GM10248 (cell line): Measurements from ENCODE around the gene HSPG2.
"Not testable (repeated sequence)": the region's sequence is repeated elsewhere in the genome, so short reads cannot be mapped to it uniquely, and the experiment has no call there.

Experiments used
- CTCF ChIA-PET: fragments of 300-600 bp; sonication (Branson Sonifier 250); formaldehyde crosslinking; extraction: SDS; loops from one replicate; lab custom pipeline; 2021; ENCODE audit warnings: antibody characterized with exemption; lab: Yijun Ruan, JAX
- POLR2A ChIA-PET: fragments of 350-650 bp; sonication (Branson Sonifier 250); formaldehyde crosslinking; extraction: SDS; loops from one replicate; lab custom pipeline; 2020; ENCODE audit warnings: antibody characterized with exemption; lab: Yijun Ruan, JAX
- DNase-seq: peaks from one replicate; pipeline ENCODE4 v3.0.0; 2012; ENCODE audit errors: extremely low spot score
- CTCF ChIP-seq: IDR thresholded peaks from 2 replicates; pipeline ENCODE4 v1.5.1; 2012; ENCODE audit warnings: mild to moderate bottlenecking, low read depth; ENCODE audit errors: extremely low read depth, missing control alignments, control extremely low read depth

Gene HSPG2

GRCh38 chr1:21793104-21793503 is 144.0 kb downstream of the HSPG2 start:
- POLR2A ChIA-PET = no interaction called here
- DNase-seq = no peak
- TF ChIP-seq CTCF = no peak
- CTCF ChIA-PET = no interaction called here

GRCh38 chr1:21786640-21787039 is 150.5 kb downstream of the HSPG2 start:
- CTCF ChIA-PET = no interaction called here
- no peak for DNase-seq
- POLR2A ChIA-PET = interaction anchor here (0.9 kb wide), 1 partner anchor 58 kb away, joined by 8 read pairs; no protein-coding TSS in a partner anchor
- no peak for TF ChIP-seq CTCF

GRCh38 chr1:21785764-21786163 is 151.3 kb downstream of the HSPG2 start:
- CTCF ChIA-PET, DNase-seq: not testable (repeated sequence)
- POLR2A ChIA-PET = interaction anchor here (0.7 to 1.4 kb wide), 3 partner anchors 9 to 57 kb away, joined by 4 to 8 read pairs (median 4); no protein-coding TSS in a partner anchor

GRCh38 chr1:21783679-21784603 is 153.2 kb downstream of the HSPG2 start:
- CTCF ChIA-PET = interaction anchor here (1.0 to 3.3 kb wide), 3 partner anchors 22 to 239 kb away, joined by 3 to 18 read pairs (median 3); no protein-coding TSS in a partner anchor

GRCh38 chr1:21782868-21783678 is 154.0 kb downstream of the HSPG2 start, which contains the start of gene USP48:
Gene USP48 (minus strand): TSS chr1:21783149. CDS start chr1:21782957, 192 bp downstream.
- no peak for TF ChIP-seq CTCF
- POLR2A ChIA-PET = interaction anchor here (0.6 to 2.2 kb wide), 3 partner anchors 13 to 20 kb away, joined by 3 to 8 read pairs (median 7); no protein-coding TSS in a partner anchor
- CTCF ChIA-PET = interaction anchor here (0.7 to 3.3 kb wide), 6 partner anchors 10 to 240 kb away, joined by 3 to 18 read pairs (median 5); no protein-coding TSS in a partner anchor

More at GRCh38 chr1:21783679-21784603, 153.2 kb downstream of the HSPG2 start:
- no peak for TF ChIP-seq CTCF
- POLR2A ChIA-PET = interaction anchor here (0.6 to 2.2 kb wide), 3 partner anchors 13 to 265 kb away, joined by 3 to 8 read pairs (median 7); no protein-coding TSS in a partner anchor
- DNase-seq = peak; percentile 89

GRCh38 chr1:21782349-21782867 is 154.7 kb downstream of the HSPG2 start:
- CTCF ChIA-PET = interaction anchor here (0.7 to 3.3 kb wide), 9 partner anchors 9 to 79 kb away, joined by 3 to 18 read pairs (median 5); no protein-coding TSS in a partner anchor
- POLR2A ChIA-PET = interaction anchor here (0.8 to 2.2 kb wide), 3 partner anchors 12 to 20 kb away, joined by 3 to 8 read pairs (median 5); no protein-coding TSS in a partner anchor
- peak; percentile 37 for TF ChIP-seq CTCF
- peak; percentile 49 for DNase-seq

More at GRCh38 chr1:21782868-21783678, 154.0 kb downstream of the HSPG2 start, which contains the start of gene USP48:
- peak; percentile 93 for DNase-seq
